Stimulated activated CD8-positive, alpha-beta memory T cell treated with anti-CD3 and anti-CD28 coated beads, Interleukin-7, amount 100 ng/mL, for 24 hours (primary cell): Measurements from ENCODE around the gene RPTOR.

Experiments
- DNase-seq: peaks from one replicate; pipeline ENCODE4 v3.0.0-alpha.2; 2020; ENCODE audit warnings: low read depth

RPTOR gene

DNA sequence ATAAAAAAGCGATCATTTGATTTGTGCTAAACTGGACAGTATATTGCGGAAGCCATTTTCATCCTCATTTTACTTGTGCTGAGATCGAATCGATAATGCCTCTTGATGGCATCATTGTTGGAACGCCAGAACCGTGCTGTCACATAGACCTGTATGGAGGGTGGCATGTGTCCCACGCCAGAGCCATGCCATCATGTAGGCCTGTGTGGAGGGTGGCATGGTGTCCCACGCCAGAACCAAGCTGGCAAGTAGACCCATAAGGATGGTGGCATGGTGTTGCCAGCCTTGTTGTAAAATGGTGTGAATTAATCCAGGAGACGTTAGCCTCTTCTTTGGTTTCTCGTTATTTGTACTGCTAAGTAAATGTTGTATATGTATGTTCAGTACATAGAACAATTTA, 224.3 kb downstream of the RPTOR start:
- DNase-seq: no peak

DNA sequence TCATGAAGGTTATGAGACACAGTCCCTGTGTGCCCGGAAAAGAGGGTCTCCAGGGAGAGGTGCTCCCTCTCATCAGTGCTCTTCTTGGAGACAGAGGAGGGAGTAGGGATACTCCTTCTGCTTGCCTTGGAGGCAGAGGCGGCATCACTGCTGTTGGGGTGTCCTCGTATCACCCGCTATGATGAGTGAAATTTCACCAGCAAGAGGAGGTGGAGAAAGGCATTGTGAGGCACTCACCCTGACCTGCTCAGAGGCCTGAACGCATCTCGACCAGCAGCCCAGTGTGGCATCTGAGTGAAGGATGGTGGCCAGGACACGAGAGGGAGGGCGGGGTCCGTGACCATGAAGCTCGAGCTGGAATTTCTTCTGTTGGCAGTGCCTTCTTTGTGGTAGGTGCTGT, 224.9 kb downstream of the RPTOR start:
- no peak for DNase-seq

DNA sequence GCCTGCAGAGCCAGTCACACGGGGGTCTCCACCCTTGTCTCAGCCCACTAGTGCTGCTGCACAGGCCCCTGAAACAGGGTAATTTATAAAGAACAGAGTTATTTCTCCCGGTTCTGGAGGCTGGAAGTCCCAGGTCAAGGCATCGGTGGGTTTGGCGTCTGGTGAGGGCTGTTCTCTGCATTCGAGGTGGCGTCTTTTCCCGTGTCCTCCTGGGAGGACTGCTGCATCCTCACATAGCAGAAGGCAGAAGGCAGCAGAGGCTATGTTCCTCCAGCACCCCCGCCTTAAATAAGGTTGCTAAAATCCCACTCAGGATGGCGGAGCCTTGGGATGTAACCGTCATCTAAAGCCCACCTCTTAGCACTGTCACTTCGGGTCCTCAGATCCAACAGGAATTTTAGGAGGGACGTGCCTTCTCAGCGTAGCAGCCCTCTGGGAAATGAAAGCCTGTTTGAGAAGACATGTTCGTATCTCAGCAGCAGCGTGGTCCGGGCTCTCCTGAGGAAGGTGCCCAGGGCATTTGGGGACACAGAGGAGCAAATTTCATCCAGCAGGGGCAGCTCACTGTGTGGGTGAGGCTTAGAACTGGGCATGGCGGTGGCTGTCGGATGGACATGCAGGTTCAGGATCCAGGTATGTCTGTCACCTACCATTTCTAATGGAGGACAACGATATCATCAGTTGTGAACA, 225.4 kb downstream of the RPTOR start:
- DNase-seq: no peak

DNA sequence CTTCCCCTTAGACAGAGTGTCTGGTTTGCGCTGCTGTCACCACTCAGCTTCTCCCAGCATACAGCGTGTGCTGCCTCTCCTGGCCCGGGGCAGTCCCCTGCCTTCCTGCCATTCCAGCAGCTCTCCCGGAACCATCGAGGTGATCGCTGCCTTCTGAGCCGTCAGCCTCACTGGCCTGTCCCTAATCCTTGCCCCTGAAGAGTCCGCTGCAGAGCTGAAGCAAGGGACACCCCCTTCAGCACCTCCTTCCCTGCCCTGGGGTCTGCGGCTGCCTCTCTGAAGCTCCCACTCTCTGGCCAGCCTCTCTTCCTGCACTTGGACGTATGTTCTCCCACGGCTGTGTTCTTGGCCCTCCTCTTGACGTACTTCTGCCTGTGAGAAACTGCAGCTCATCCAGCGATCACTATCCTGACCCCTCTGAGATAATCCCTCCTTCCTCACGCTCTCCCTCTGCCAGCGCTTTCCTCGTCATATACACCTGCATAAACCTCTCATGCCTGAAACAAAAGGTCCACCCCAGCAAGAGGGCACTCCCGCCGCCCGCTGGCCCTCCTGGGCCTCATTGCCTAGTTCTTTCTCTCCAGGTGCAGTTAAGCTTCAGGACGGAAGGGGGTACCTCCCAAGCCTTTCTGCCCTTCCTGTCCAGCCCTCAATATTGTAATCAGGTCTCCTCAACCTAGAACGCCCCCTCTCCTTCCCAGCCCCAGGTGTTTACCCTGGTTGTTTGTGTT, 226.4 kb downstream of the RPTOR start:
- no peak for DNase-seq

DNA sequence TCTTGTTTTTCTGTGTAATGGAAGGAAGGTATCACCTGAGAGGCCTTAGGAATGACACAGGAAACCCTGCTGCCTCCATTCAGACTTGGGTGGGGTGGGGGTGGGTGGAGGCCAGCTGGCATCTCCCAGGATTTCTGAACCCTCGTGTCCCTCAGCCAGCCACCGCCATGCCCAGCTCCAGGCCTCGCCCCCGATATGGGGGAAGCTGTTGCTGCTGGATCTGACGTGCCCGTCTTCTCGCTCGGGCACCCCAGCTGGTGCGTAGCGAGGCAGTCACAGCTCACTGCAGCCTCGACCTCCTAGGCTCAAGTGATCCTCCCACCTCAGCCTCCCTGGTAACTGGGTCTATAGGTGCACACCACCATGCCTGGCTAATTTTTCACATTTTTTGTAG, 227.0 kb downstream of the RPTOR start:
- no peak for DNase-seq

DNA sequence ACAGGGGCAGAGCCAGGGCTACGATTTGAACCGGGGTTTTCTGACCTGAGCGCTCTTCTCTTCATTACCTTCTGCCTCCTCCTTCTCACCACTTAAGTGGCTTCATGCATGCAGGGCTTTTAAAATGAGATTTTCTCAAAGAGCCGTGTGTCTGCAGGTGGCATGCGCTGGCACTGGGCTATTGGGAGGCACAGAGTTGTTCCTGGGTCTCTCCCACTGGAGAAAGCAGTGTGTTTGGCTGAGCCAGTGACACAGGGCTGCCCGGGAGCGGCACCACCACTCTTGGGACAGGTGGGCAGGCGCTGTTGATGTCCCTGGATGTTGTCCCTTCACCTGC, 228.2 kb downstream of the RPTOR start:
- no peak for DNase-seq

DNA sequence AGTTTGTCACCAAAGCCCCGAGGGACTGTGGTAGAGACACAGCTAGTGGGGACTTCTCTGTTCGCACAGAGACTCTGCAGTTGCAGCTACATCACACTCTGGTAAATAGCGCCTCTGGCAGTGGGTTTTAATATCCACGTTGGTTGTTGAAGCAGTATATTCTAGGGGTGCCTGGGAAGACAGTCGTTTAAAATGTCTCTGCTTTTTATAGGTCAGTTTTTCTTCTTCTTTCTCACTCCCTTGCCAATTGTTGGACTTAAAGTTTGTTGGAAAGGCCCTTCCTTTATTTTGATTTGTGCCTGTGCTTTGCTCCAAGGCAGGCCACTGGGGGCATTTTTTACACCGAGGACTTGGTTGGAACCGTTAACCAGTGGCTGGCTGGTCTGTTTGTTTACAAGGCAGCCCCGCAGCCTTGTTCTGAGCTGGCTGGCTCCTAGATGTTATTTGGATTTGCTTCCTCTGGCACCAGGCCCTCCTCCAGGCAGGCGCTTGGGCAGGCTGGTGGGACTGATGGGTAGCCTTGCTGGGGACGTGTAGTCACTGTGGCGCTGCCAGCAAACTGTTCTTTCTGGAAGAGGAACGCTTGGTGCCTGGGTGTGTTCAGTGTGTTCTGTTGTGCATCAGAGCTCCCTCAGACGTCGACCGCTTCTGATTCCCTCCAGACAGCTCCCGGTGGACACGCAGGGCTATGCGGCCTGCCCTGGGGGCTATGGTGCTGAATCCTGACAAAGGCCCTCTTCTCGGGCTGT, 228.8 kb downstream of the RPTOR start:
- DNase-seq: no peak

DNA sequence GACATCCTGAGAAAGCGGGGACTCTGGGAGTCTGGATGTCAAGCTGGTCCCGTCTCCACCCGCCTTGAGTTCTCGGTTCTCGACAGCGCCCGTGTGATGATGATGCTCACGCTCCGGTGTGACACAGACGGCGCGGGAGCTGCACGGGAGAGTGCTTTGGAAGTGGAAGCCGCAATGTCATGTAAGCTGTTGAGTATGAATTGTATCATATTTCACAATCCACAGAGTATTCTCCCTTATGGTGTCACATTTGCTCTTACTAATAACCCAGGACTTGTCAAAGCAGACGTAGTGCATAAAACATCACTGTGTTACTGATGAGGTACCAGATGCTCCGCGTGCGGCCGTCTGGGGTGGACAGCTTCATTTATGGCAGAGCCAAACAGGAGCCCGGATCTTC, 229.5 kb downstream of the RPTOR start:
- no peak for DNase-seq

DNA sequence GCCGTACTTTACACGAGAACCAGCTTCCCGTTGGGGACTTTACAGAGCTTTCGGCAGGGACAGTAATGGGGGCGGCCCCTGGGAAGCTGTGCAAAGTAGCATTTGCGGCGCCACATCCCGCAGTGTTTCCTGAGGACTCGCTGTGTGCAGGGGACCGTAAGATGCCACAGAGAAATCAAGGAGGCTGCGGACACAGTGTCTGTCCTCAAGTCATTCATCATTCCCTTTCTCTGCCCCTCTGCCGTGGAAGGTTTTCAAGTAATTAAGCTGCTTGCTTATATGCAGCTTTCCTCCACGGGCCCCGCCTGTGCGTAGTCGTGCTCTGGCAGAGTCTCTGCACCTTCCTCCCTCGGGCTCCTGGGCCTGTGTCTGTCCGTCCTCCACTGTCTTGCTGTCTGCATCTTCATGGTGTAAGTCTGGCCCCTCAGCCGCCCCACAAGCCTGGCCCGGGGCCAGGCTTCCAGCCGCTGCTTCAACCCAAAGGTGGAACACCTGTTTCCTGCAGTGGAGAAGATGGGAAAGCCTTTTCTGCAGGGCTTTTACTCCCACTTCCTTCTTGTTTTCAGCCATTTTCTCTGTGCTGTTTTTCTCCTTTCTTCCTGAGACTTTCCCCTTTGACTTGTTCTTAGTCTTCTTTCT, 230.1 kb downstream of the RPTOR start:
- DNase-seq: no peak

DNA sequence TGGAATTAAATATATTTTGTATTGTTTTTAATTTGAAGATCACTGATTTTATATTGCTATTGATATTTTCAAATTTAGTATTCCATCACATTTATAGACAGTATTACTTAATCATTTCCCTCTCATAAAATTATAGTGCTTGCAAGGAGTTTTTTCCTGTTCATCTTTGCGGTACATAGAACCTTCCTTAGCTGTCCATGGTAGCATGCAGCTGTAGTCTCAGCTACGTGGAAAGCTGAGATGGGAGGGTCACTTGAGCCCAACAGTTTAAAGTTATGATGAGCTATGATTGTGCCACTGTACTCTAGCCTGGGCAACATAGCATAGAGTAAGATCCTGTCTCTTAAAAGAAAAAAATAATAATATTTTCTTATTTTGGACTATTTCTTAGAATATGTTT, 231.2 kb downstream of the RPTOR start:
- no peak for DNase-seq

DNA sequence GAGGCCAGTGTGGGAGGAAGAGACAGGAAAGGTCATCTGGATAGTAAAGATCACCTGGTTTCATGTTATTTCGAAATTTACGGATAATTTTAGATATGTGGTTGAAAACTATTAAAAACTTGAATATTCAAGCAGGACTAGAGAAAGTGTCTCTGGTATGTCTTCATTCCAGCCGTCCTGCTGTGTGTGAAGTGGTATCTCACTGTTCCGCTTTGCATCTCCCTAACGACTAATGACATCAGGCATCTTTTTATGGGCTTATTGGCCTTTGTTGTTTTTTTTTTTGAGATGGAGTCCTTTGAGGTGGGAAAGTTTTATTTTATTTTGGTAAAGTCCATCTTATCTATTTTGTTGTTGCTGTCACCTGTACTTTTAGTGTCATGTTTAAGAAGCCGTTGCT, 232.6 kb downstream of the RPTOR start:
- DNase-seq: no peak

DNA sequence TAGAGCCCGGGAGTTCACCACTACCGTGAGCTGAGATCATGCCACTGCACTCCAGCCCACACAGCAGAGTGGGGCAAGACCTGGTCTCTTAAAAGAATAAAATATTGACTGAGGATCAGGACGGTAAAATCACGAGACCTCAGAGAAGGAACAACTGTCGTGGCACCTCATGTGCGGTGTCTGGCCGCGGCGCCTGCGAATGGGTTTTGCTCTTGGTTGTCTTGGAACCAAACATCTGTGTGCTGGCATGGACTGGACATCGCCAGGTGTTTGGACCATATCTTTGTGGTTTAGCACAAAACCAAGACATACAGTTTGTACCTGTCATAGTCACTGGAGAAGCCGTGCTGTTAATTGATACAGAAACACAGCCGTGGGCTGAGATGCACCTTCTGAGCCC, 234.1 kb downstream of the RPTOR start:
- DNase-seq: no peak

DNA sequence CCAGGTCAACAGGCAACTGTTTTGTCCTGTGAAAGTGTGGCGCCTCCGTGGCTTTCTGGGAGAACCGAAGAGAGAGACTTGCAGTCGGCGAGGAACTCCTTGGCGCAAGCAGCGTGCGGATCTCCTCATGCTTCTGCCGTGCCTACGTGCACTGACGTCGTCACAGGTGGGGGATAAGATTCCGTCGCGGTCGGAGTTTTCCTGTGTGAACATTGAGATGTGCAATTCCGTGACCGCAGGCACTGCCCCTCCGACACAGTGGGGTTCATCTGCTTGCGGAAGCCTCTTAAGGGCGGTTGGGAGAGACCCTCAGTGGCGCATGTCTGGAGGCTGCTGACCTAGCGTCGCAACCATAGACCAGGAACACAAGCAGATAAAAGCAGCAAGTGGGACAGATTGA, 234.7 kb downstream of the RPTOR start:
- DNase-seq: no peak

DNA sequence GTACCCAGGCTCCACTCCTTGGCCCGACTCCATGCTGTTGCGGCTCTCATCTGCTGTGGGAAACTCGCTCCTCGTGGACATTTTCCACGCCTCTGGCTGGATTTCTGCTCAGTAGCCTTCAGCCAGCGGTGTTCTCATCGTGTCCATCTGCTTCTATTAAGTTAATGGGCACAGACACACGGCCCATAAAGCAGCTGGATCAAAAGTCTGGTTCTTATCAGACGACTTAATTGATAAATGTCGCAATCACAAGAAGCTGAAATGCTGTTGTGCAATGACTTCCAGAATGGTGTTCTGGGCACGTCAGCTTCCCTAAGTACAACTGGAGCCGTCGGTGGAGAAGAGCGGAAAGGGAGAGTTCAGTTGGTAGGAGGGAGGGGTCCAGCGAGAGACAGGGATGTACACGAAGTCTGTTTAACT, 235.3 kb downstream of the RPTOR start:
- no peak for DNase-seq

DNA sequence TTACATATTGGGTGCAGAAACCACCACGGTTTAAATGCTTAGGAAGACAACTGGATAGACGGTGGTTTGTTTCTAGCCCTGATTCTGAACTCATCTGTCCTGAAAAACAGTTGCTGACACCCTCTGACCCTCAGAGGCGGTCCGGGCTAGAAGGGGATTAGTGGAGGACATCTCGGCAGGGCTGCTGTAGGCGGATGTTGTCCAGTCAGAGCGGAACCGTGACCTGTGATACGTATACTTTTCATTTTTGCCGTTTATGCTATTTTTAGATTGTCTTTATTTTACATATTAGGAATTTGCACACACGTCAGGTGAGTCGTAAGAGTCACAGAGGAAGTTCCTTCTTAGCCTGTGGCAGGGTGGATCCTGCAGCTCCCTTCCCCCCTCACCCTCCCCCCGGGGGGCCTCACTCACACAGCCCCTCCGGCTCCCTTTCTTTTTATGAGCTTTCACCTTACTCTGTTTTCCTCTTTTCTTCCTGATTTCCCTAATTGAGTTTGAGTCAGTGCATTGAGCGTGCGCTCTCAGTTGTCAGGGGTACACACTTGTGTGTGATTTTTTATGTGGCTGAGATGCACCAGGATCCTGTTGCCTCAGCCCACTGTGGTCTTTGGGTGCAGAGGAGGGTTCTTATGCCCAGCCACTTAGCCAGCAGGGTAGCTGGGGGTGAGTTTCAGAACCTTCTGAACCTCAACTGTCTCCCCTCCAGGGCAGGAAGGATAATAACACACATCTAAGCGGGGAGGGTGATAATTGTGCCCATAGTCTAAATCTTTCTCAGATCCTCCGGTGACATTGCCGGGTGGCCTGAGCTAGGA, 236.0 kb downstream of the RPTOR start:
- no peak for DNase-seq

DNA sequence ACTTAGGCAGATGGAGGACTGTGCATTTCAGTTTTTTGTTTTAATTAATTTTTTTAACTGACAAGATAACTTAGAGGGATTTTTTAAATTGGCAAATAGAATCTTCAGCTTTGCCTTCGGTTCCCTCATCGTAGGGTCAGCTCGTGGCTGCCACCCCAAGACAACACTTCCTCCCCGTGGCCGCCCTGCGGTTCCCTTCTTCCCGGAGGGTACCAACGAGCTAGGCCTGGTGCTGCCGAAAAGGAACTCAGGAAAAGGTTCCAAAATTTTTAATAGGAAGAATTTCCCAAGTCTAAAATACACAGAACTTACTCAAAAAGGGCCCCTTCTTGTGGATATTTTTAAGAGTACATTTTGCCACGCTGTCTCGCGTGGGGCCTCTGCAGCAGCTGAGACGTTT, 236.6 kb downstream of the RPTOR start:
- no peak for DNase-seq

DNA sequence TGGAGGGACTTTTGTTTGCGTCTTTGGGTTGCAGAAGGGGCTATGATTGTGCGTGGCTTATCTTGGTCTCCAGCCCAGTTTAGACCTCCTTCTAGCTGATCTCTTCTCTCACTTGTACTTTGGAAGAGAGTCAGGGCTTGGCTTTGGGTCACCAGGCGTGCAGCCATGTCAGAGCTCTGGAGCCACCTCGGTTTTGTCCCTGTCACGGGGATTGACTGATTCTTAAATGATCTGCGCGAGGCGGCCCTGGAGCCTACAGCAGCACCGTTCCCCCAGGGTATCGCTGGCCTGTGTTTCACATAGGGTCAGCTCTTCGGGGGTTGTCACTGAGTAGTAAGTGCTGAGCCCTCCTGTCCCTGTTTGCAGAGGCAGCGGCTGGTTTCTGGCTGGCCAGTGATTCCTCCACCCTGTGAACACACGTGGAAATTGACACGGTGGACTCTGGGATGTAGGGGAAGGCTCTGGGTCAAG, 237.2 kb downstream of the RPTOR start:
- DNase-seq: no peak

DNA sequence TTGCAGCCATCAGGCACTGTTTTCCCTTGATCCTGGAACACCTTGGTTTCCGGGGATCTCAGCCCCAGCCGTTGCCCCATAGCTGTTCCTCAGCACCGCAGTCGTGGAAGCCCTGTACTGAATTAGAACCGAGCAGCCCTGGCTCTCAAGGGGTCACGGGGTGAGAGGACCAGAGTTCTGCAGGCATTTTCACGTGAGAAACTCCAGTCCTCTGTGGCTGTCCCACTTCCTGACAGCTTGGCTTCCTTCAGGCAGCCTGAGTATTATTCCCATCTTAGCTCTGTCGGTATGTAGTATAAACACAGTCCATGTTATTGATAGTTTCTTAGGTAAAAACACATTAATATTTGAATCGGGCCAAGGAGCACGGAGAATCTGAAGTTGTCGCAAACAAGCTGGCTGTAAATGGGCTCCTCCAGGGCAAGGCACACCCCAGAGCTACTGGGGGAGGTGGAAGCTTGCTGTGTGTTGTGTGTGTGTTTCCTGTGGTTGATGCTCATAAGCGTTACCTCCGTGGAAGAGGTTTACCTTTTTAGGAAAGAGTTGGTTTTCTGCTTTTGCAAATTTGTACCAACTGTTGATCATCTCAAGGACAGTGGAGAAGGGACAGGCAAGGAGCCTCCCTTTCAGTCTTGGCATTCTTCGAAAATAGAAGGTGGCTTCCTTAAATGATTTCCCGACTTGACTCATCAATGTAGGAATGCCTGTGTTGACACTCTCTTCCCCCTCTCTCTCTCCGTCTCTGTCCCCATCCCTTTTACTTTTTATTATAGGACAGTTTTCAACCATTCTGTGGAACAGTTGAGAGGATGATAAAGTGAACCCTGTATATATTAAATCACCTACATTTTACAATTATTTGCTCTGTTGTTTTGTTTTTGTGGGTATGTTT, 238.1 kb downstream of the RPTOR start:
- no peak for DNase-seq

DNA sequence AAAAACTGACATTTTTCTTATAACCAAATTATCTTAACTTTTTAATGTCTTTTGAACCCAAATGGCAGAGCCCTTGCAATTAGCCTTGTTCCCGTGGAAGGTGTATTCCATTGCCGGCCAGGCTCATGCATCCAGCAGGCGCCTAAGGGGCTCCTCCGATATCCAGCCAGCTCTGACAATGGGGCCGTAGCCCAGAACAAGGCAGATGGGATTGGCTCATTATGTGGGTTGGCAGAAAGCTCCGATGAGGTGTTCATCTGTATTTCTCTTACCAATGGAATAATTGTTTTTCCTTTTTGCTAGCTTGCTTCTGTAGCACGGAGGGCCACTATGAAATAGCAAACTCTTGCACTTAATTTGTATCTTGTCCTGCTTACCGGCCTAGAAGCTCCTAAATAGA, 238.8 kb downstream of the RPTOR start:
- DNase-seq: no peak

DNA sequence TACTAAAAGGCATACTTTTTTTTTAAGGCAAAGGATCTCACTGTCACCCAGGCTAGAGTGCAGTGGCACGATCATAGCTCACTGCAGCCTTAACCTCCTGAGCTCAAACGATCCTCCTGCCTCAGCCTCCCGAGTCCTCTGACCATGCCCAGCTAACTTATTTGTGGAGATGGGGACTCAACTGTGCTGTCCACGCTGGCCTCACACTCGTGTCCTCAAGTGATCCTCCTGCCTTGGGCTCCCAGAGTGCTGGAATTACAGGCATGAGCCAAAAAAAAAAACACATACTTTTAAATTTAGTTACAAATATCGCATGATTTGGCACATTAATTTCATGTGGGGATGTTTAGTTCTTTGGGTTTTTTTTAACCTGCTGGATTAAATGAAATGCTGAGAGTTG, 239.3 kb downstream of the RPTOR start:
- DNase-seq: no peak
